Kidney glomerular epithelial cell (primary cell): Measurements from ENCODE around the gene C5orf58.

Experiments used
- DNase-seq: peaks from one replicate; lab custom pipeline; 2025; lab: John Stamatoyannopoulos, UW

The C5orf58 gene, protein sequence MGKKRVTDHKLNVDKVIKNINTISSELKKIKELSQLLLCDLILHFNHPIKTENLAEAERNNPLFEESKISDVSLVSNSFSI

DNA sequence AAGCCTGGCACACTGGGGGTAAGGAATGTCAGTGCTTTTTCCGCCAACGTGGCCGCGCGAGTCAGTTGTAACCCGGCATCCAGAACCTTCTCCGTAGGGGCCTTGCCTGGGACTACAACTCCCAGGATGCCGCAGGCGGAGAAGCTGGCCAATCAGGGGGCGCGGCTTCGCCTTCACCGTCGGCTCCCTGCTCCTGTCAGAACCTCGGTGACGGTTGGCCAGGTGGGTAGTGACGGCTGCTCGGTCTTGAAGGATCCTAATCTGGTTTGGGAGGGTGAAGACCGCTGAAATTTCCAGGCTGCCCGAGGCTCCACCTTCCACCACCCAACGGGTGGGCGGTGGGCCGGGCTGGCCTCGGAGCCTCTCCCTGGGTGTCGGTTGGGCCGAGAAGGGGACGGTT lies at the start of gene C5orf58:
Gene C5orf58, plus strand, starts transcription at position 200 of the 400 bp plus-strand sequence. CDS start 1,992 bp downstream, outside the sequence.
- no peak for DNase-seq

DNA sequence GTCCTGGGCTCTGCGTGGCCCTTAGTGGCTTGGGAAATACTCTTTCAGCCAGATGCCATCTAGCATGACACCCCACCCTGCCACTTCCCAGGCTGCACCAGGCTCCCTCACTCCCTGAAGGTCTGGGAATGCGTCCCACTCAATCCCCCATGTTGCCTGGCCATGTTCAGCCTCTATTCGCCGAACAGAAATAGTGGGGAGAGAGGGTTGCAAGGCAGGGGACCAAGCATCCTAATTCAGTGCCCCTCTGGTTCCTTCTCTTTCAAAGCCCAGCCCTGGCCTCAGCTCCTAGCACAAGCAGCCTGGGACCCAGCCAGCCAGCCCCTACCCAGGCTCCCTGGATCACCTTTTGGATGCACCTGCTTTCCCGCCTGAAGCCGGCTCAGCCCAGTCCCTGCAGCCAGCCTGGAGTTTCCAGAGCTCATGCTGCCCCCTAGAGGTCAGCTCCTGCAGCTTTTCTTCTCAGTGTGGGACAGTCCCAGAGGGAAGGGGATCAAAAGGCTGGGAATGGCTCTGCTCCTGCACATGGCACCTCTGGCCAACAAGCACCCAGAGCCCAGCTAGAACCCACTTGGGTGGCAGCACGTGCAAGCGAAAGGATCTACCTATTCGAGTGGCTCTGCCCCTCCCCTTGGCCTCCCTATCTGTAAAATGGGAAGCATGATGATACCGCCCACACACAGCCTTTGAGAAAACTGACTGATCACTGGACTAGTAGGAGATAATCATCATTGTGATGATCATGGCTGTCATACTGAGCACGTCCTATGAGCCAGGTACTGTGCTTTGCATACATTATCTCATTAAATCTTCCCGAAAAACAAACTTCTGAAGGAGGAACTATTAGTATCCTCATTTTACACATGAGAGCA lies 48.7 kb upstream of the C5orf58 start:
- DNase-seq: peak; percentile 46

DNA sequence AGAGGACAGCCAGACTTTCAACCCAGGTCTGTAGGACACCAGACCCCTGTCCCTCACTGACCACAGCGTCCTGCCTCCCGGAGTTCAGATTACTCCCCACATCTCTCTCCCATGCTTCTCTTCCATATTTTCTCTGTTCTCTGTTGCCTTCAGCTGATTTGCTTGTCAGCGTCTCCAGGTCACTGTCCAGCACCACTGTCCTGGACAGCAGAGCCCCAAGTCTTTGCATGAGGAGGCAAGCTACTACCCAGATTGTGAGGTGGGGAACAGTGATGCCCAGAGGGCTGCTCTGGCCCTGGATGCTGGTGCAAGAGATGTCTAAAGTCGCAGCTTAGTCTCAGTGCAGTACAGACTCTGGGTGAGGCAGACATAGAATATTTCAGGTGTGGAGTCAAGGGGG lies 48.0 kb upstream of the C5orf58 start:
- no peak for DNase-seq

DNA sequence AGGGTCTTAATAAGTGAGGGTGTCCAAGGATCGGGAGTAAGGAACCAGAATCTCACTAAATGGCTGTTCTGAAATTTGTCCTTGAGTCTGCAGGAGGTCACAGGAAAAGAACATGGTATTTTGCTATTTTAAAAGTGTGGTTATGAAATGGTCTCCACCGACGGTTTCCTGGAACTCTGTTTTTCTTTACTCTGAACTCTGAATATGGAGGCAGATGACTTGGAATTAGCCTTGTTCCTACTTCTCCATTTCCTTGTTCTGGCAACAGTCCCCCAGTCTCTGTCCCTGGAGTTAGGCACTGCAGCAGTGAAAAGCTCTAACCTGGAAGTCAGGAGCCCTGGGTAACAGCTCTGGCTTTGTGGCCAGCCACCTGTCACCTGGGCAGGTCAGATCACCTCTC lies 46.6 kb upstream of the C5orf58 start:
- no peak for DNase-seq

DNA sequence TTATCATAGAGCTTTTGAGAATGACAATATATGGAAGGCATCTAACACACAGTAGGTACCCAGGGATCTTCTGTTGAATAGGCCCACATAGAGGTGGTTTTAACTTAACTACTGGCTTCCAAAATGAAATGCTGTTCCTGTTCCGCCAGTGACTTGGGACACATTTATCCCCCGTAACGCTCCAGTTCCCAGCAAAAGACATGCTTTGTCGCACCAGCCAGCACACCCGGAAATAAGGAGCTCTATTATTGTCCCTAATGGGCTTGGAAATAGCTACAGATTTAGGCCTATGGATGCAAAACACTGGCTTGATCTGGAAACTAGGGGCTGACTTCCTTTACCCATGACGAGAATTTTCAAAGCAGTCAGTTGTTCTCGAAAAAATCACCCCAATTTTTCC lies 45.9 kb upstream of the C5orf58 start:
- DNase-seq: no peak

DNA sequence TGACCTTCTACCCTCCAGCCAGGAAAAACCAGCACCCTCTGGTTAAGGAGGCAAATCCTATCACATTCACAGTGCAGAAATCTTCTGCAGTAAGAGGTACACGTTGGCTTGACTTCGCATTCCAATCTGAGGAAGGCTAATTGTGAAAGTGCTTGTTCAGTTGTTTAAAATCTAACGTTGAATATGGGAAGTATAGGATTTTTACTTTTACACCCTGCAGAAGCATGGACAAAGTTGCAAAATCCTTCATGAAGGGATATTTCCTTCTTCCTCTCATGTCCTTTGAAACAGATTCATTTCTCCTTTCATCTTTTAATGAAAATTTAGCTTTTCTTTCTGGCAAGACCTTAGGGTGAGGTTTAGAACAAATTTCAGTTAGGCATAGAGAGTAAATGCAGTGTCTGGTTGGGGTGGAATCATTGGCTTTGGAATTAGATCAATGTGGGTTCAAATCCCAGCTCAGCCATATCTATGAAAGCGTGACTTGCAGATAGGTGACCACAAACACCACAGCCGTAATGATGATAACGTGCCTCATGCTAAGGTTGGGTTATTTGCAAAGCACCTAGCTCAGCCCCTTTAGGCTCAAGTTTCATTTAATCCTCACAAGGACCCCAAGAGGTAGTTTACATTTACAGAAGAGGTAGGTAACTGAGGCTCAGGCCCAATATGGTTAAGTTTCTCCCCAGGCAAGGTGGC lies 42.2 kb upstream of the C5orf58 start:
- DNase-seq: no peak

DNA sequence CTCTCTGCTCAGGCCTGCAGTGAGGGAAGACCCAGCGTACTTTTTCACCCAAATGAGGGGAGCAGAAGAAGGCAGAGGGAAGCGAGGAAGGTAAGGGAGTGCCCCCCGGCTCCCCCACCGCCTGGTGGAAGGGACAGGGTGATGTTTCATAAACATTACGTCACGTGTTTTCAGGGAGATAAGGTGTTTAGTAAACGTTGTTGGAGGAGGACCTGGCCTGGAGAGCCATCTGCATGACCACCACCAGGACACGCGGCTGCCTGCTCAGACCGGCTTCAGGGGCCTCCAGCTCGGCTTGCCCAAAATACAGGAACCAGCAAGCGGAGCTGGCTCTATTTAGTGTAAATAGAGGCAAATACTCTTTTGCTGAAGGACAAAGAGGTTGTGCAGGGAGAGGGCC lies 40.0 kb upstream of the C5orf58 start:
- no peak for DNase-seq

DNA sequence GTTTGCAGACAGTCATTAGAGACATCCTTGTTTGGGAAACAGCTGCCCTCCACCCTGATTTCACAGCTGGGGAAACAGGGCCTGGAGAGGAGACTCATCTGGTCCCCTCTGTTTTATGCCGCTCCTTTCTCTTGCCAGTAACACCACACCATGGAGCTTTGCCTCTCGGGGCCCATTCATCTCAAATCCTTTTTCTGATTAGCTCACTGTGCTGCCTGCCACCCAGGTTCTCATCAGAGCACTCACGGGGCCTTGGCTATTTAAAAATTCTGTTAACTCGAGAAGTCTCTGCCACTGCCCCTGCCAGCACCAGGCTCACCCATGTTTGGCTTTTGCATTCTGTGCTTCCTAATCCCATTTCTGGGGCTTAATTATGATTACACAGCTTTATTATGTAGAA lies 36.8 kb upstream of the C5orf58 start:
- no peak for DNase-seq

DNA sequence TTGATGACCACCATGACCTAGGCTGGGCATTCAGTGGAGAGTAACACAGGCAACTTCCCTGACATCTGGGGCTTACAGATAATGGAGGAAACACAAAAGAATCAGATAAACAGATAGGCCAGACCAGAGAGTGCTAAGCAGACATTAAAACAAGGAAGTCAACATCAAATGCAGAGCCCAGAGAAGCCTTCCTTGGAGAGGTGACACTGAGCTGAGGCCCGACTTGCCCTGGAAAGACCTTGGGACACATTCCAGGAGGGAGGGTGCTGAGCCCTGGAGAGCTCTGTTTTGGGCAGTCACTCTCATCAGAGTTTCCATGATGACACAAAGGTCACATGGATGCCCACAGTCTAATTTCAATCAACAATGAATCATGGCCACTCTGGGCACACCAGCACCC lies 31.9 kb upstream of the C5orf58 start:
- no peak for DNase-seq

DNA sequence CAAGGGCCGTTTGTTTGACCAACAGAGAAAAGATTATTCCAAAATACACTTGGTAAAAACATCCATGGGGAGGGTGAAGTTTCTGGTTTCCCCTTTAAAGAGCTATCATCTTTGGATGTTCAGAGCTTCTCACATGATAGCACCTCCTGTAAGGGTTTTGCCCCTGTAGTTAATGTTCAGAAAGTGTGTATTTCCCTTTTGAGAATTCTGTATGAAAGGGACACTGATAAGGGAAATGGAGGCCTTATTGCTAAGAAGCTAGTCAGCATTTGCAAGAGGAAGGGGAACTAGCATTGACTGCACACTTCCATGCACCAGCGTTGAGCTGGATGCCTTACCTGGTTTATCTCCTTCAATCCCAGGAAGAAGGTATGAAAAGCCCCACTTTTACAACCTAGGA lies 31.5 kb upstream of the C5orf58 start:
- no peak for DNase-seq

DNA sequence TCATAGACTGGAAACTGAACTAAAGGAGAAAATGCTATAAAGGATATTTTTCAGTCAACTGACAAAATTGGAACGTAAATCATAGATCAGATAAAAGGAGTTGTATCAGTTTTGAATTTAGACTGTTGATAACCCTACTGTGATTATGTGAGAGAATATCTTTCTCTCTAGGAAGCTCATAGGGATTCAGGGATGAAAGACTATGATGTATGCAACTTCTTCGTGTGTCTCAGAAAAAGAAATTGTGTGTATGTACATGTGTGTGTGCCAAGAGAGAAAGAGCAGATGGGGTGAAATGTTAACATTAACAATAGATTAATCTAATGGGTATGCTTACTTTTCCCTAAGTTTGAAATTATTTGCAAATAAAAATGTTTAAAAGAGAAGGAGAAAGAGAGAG lies 30.7 kb upstream of the C5orf58 start:
- no peak for DNase-seq

DNA sequence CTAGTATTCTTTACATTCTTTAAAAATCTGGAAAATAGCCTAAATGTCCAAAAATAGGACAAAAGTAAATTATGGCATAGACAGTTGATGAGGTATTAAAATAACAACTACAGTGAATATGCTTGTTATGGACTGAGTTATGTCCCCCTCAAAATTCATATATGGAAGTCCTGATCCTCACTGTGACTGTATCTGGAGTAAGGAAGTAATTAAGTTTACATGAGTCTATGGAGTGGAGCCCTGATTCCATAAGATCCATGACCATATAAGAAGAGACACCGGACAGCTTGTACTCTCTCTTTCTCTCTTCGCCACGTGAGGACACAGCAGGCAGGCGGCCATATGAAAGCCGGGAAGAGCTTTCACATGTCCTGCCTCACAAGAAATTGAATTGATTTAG lies 28.6 kb upstream of the C5orf58 start:
- no peak for DNase-seq

DNA sequence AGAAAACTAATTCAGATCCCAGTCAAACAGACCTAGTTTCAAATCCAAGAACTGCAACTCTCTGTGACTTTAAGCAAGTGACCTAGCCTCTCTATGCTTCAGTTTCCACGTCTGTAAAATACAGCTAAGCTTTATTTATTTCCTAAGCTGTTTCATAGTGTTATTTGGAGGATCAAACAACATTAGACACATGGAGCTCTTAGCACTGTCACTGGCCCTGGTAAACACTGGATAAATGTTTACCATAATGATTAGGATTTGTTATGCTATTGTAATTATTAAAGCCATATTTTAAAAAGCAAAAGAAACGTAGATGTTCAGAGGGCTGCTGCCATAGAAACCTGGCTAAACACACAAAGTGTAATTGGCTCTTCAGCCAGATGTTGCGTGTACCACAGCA lies 26.6 kb upstream of the C5orf58 start:
- DNase-seq: no peak

DNA sequence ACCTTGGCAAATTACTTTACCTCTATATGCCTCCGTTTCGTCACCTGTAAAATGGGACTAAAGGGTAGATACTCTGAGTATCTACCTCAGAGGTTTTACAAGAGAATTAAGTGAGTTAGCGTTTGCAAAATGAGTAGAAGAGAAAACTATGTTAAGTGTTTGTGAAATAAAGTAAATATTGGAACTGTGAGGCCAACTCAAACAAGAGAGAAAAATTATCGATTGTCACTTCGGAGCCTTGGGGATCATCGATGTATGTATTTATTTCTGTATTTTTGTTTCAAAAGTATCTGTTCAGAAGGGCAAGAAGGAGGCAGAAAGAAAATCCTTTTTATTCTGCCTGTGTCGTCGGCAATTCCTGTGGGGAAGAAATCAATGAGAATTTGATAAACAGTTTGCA lies 25.8 kb upstream of the C5orf58 start:
- DNase-seq: no peak

DNA sequence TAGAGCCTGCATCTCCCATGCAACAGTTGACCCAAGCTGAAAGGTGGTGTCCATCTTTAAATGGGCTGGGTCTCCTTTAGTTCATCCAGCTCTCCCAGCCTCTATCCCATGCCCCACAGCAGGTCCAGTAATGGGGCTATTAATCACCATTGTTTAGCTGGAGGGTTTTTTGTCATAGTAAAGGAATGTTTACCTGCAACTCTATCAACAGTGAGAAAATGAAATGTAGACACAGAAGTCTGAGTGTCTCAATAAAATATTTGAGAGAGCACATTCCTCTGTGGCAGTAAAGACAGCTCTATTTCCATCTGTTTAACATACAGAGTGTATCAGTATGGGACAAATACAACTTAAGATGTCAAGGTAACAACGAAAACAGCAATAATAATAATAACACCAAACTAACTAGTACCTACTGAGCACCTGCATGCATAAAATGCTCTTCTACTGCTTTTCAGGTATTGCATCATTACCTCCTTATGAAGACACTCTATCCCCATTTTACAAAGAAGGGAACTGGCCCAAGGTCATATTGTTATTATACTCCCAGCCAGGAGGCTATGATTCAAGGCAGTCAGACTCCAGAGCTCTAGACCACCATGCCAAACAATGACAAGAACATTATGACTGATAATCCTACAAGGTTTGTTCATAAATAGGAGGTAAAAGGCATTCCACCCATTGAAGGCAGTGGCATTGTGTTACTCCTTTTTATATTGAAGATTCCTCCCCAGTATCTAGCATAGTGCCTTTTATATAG lies 21.0 kb upstream of the C5orf58 start:
- DNase-seq: no peak

DNA sequence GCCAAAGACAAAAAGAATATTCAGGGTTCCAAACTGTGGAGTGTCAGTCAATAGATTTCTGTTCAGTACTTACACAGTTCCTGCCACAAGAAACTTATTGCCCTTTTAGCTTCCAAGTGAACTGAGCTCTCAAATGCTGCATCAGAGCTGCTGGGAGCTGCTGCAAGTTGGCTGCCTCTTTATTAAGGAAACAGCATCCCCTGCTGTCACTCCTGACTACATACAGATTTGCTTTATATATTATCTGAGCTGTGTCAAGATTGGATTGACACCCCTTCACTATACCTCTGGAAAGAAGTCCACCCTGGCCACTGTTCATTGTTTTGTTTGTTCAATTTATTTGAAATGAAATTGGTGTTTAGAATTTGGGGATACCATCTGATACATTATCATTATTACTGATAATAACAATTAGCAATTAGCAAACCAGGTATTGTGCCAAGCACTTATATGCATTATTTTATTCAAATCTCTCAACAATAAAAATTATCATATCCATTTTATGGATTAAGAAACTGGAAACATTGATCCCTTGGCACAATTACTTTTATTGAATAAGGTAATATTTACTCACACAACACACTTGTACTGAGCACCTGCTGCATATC lies 16.4 kb upstream of the C5orf58 start:
- peak; percentile 48 for DNase-seq

DNA sequence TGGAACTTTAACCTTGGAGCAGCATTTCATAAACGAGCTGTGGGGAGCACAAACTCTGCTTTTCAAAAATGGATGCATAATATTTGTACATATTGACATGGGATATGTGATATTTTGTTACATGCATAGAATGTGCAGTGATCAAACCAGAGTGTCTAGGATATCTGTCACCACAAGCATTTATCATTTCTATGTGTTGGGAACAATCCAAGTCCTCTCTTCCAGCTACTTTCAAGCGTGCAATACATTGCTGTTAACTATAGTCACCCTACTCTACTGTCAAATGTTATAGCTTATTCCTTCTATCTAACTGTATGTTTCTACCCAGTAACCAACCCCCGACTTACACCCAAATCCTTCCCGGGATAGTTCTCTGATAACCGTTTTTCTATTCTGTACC lies 15.0 kb upstream of the C5orf58 start:
- no peak for DNase-seq

DNA sequence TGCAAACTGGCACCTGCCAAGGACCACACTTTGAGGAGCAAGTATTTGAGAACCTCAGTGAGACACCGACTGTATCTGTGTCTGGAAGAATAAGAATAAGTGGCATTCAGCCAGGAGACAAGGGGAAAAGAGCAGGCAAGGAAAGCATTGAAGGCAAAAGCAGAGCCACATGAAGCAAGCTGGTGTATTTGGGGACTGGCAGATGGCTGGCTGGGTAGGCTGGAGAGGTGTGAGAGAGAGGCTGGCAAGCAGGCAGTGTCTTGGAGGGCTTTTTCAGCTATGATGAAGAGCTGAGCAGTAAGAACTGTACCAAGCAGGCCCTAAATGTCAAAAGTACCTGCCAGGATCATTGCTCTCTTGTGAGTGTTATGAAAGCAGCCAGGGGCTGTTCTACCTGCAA lies 14.1 kb upstream of the C5orf58 start:
- no peak for DNase-seq

DNA sequence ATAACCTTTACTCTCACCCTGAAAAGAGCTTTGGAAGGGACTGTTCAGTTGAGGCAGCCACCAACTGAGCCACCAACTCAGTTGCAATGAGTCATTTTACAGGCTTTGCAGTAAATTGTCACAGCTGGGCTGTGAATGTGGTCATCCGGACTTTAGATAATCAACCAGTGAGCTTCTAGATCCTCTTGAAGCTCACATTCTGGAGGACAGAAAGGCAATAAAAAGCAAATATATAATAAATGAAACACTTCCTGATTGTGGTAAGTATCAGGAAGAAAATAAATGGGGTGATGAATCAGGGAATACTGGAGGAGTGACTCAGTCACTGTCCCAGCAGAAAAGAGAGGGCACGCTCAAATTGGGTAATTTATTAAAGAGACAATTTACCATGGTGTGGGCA lies 13.2 kb upstream of the C5orf58 start:
- DNase-seq: peak; percentile 71

DNA sequence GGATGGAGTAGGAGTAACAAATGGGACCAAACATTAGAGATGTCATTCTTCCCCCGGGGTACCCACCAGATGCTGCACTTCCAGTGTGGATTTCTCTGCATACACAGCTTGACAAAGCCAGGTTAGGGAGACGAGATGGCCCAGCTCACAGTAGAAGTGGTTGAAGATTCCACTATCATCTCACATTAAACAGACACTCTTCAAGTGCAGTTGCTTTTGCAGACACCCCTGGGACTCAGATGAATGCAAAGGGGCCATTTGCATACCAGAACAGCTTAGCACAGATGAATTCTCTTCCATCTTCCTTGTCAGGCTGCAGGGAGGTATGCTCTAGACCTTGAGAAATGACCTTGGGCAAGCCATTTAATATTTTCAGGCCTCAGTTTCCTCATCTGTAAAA lies 12.6 kb upstream of the C5orf58 start:
- DNase-seq: no peak

DNA sequence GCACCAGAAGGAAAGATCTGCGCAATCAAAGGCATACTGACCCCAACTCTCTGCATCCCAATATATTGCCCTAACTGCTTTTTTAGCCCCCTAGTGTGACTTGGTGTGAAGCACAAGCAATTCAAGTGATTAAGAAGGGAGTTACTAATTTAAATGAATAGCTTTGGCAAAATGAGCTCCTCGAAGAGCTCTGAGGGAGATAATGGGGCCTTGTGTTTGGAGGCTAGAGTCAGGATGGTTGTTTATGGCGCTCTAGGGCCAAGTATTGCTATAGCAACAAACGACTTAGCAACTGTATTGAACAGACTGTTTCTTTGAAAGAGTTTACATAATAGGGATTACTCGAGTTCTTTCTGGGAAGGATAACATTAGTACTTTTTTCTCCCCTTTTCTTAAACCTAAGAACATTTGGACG lies 11.5 kb upstream of the C5orf58 start:
- DNase-seq: no peak

DNA sequence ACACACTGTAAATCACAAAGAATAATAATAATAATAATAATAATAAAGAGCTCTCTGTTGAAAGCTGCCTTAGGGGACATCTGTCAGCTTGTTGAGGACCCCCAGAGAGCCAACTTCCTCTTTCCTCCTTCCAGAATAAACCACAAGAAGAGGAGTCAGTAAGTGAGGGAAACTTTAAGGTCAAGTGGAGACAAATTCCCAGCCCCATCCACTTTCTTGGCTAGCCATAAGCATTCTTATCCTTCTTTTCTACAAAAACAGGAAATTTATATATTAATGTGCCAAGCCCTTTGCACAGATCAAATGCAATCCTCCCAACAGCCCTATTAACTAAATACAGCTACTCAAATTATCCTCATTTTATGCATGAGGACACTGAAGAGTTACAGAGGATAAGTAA lies 9.4 kb upstream of the C5orf58 start:
- no peak for DNase-seq
